HG03575 (cell line): ENCODE results near the gene FIP1L1.
"Not testable (repeated sequence)": the region's sequence is repeated elsewhere in the genome, so short reads cannot be mapped to it uniquely, and the experiment has no call there.

Experiments
- ATAC-seq: cut with Tn5 transposase; IDR thresholded peaks from one replicate; pipeline ENCODE4 v1.9.1; 2021; ENCODE audit not compliant: unreplicated experiment, insufficient number of reproducible peaks, low FRiP score; ENCODE audit errors: extremely low read depth

FIP1L1 gene

DNA sequence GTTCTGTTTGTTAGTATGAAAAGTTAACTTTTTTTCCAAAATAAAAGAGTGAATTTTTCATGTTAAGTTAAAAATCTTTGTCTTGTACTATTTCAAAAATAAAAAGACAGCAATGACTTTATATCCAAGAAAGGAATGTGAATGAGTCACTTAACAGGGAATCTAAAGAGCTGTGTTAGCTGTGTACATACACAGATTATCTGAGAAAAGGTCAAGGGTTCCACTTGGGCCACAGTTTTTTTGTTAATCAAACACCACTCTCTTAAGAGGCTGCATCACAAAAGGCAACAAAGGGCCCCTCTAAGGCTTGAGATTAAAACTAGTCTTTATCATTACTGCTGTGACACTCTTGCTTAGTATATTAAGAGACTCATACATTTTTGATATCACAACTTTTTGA is 82.1 kb downstream of the FIP1L1 start:
- no peak for ATAC-seq

DNA sequence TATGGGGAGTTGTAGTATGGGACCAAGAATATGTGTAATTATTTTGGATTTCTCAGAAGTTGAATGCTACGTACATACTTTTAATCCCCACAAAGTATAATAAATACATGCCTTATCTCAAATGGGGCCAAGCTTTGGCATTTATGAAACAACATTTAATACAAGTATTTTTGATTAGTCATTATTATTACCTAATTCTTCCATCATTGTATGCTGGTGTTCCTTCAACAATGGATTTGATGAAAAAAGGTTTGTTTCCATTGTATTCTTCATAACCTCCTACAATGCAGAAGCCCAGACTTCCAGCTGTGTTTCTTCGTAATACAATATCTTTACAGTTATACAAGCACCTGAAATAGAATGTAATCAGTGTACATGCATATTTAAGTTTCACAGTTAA is 83.8 kb downstream of the FIP1L1 start:
- ATAC-seq = no peak

DNA sequence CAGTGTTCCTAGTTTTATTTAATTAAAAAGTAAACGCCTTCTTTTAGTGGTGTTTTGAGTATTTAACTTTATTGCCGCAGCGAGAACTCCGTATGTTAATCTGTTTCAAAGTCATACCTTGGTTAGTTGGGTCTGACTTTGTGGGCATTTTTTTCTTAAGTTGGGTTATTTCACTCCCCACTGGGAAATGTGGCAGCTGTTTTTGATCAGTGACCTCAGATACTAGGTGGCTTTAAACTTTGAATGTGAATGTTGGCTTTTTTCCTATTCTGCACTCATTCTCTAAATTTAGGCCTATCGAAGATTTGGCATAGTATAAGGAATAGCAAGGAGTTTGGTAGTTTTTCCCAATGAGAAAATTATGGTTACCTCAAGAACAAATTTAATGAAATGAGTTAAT is 85.9 kb downstream of the FIP1L1 start:
- no peak for ATAC-seq

DNA sequence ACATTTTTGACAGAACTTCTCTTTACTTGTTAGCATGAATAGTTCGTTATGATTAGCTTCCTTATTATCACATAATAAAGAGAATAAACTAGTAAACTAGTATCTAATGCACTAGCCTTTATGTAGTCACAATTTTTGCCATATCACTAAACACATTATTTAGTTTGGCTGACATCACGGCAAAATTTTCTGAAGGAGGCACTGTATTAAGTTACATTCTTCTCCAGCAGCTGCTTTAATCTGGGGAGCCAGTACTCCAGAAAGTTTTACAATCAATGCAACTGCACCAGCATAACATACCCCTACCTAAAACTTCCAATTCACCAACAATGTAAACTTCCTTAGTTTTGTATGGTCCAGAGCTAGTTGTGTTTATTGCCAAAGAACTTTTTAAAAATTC is 87.8 kb downstream of the FIP1L1 start:
- no peak for ATAC-seq

DNA sequence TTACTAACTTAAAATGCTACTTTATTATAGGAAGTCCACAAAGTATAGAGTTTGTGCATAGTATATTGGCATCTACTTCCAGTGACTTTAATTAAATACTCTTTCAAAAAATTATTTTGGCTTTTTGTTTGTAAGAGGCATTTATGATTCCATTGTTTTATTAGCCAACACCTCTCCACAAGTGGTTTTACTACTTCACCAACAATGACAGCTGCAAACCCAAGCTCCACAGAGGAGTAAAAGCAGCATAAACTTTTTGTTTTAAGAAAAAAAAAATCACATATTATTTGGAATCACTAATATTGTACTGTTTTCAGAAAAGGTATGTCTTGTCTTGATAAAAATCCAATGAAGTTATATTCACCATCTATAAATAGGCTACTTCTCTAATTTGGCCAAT is 88.5 kb downstream of the FIP1L1 start:
- no peak for ATAC-seq

DNA sequence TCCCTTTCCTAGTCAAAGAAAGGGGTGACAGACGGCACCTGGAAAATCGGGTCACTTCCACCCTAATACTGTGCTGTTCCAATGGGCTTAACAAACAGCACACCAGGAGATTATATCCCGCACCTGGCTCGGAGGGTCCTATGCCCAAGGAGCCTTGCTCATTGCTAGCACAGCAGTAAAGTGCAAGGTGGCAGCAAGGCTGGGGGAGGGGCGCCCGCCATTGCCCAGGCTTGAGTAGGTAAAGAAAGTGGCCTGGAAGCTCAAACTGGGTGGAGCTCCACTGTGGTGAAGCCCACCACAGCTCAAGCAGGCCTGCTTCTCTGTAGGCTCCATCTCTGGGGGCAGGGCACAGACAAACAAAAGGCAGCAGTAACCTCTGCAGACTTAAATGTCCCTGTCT is 89.1 kb downstream of the FIP1L1 start:
- ATAC-seq = not testable (repeated sequence)

DNA sequence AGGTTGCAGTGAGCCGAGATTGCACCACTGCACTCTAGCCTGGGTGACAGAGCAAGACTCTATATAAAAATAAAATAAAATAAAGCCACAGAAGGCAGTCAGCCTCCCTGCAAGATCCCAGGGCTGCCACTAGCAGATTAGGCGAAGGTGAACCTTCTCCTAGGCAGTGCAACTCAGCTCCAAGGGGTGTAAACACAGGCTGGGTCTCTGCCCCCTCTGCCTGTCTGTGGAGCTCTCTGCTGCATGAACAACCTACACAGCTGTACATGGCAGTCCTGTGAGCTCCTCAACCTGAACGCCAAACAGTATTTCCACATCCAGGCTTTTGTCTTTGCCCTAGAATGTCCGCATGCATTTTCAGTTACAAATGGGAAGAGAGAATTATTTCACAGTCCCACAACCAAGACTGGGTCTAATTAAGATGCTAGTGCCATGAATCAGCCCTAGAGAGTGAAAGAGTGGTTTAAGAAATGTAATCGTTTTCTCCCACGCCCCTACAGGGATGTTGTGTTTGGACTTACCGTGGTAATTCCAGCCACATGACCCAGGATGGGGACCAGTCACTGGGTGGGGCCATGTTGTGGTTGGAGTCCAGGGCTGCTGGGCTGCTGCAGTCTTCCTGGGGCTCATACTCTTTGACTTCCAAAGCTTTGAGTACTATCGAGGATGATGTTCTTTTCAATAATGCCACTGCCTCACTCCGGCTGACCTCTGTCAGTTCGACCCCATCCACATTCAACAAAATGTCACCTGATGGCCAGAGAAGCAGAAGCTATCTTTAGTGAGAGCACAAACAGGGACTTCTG is 99.0 kb downstream of the FIP1L1 start:
- no peak for ATAC-seq

DNA sequence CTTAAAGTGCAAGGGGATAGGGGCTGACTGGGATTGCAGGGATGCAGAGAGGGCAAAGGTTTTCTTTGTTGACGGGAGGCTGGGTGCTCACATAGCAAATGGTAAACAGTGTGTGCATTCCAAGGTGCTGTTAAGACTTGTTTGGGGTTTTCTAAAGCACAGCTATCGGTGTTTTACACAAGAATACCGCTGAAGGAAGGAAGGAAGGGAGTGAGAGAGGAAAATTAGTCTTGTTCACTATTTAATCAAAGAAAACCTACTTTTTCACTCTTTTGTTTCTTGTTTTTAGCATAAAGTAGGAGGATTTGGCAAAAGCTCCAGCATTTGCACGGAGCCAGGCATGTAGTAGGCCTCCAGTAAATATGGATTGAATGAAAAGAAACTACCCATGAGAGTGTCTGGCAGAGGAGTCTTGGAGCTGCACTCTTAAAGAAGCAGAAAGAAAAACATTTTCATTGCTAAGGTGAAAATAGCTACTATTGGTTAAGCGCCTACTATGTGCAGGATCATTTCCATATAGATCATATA is 99.7 kb downstream of the FIP1L1 start:
- ATAC-seq = no peak

DNA sequence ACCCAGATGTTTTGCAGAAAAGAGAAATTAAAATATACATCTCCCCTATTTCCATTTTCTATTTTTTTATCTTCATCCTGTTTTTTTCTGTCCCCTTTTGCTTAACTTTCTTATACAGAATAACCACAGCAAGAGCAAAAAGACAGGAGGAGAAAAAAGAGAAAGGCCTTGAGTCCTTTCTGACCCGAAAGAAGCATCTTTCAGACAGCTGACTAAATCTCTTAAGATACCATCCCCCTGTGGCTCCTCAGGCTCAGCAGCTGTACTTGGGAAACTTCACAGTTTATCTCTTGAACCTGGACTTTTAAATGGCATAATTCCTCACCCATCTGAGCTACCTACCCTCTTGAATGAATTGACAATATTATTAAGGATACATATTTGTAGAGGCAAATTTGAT is 100.2 kb downstream of the FIP1L1 start:
- no peak for ATAC-seq

DNA sequence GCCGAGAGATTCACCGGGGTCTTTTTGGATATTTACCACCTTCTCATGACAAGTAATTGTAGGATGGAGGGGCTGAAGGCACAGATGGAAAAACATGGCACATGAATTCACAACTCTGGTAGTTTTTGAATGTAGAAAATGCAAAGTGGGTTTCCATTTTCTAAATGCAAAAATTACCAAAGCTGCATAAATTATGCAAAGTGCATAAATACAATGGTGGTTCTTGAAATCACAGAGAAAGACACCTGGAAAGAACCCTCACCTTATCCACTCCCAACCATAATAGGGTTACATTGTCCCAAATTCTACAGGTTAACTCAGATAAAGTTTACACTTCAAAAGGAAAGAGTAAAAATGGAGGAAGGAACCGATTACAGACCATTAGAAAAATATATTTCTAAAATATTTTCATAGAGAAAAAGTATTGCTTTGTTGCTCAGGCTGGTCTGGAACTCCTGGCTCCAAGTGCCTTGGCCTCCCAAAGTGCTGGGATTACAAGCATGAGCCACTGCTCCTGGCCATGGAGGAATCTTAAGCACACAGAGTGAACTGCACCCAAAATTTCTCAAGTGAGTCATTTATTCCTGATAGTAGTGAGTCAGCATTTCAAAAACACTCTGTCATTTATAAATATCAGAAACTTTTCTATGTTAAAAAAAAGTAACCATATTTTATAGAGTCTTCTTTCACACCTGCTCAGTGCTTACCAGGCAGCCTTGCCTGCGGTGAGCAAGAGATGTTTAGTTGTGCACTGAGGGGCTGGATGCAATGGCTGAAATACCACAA is 101.4 kb downstream of the FIP1L1 start:
- no peak for ATAC-seq

DNA sequence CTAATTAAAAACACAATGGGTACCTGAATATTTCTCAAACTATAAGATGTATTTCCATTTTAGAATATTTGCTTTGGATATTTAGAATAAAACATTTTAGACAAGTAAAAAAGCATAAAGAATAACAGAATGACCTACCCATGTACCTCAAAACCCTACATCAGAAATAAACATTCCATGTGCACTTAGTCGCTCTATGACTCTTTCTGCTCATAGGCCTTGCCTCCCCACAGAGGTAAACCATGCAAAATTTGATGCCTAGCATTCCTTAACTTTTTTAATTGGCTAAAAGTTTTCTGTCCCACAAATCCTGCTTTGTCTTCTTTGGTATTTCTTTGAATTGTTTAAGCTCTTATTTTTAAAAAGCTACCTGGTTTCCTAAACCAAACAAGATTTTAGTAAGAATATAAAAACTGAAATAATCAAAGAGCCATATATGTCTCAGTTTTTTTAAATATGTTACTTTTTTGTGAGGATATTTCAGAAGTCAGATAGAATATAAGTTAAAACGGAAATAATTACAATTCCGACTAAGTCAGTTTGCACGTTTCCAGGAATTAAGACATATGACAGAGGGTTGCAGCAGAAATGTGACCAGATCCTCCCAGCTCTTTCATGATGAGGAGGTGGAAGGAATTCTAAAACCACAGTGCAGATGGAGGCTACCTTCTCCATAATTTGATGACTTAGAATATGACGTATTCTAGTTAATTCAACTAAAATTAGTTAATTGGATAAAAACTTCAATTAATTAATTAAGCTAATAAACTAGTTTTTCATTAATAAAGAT is 102.5 kb downstream of the FIP1L1 start:
- ATAC-seq = no peak

DNA sequence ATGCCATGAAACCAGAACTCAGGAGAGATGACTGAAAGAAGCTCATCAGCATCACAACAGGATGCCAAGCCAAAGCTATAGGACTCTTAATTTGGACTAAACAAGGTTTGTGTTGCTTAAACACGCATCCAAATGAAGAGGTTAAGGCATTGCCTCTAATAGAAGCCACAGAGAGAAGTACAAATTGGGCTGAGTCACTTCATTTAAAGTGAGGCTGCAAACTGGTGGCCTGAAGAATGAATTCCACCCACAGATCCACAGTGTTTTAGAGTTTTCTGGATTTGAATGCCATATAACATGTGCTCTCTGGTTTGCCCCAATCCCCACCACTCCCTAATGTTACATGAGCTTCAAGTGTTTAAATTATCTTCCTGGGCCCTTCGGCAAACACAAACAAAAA is 103.5 kb downstream of the FIP1L1 start:
- ATAC-seq = no peak

DNA sequence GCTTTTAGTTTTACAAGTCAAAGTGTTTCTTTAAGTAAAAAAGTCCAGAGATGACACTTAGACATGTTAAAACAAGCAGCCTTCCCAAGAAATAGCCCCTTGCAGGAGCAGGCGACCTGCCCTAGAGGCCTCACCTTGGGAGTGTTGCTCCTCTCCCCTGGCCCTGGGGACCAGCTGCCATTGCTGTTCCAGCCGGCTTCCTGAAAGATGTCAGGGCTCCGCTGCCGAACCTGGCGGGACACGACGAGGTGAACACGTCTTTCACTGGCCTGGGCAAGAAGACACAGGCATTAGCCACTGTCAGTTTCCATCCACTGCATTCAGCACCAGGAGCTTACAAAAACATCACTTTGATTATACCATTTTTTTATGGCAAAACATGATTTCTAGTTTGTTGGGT is 104.1 kb downstream of the FIP1L1 start:
- ATAC-seq = no peak

DNA sequence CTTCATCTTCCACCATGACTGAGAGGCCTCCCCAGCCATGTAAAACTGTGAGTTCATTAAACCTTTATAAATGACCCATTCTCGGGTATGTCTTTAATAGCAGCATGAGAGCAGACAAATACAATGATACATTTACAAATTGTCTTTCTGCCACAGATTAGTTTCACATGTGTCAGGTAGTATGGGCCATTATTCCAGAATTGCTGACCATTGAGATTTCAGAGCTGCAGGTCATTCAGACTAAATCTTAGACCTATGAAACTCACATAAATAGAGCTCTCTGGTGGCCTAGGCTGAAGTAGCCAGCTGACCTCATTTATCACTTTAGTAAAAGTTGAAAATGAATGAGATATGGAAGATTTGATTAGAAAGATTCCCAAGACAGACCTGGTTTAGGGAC is 105.8 kb downstream of the FIP1L1 start:
- ATAC-seq = no peak

DNA sequence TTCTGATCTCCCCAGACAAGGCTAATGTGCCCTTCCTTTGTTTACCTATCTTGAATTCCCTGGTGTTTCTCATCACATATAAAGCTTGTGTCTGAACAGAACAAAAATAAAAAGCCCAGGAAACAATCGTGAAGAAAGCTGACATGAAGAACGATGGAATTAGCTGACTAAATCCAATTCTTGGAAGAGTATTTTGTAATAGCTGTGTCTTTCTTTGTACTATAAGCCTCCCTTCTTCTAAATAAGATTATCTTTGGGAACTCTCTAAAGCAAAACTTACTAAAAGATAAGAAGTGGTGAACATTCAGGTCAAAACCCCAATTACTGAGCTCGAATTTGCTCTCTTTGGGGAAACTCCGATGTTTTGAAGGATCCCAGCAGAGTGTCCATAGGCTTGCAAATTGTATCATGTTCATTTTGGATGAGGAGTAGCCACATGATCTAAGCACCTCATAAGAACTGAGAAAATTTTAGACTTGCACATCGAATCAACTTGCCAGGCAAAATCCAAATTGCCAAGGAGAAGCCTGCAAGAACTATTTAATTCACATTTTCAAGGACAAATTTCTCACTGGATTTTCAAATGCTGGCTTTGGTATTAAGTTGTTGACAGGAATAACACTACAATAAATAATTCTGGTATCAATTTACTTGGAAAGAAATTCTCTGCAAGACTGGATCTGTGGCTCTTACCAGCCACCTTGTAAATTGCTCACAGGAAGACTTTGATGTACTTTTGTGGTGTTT is 107.6 kb downstream of the FIP1L1 start:
- no peak for ATAC-seq

DNA sequence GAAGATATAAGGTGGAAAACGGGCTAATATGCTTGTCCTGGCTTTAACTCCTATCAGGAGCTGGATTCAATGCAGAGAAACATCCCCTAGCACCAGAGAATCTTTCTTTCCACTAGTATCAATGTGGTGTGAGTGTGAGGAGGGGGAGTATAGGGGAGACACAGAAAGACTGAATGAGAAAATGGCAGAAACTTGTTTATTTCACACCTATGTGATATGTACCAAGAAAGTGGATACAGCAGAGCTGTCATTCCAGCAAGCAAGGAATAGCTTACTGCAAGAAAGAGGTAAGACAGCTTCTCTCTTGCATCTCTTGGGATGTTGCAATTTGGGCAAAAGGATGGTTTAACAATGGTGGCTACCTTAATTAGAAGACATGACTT is 108.2 kb downstream of the FIP1L1 start:
- no peak for ATAC-seq

DNA sequence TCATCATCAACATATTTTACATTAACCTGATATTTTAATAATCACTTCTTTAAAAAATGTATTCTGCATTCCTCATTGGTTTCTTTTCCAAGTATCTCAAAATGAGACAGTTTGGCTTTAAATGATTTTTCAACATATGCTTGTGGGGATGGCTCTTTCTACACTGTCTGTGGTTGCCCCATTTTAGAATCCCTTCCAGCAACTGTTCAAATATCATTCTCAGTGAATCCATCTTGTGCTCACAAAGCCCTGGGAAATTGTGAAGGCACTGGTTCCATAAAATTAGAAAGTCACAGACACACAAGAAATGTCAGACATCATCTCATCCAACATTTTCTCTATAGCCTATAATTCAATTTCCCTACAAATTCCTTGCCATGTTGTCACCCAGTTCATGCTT is 110.3 kb downstream of the FIP1L1 start:
- no peak for ATAC-seq

DNA sequence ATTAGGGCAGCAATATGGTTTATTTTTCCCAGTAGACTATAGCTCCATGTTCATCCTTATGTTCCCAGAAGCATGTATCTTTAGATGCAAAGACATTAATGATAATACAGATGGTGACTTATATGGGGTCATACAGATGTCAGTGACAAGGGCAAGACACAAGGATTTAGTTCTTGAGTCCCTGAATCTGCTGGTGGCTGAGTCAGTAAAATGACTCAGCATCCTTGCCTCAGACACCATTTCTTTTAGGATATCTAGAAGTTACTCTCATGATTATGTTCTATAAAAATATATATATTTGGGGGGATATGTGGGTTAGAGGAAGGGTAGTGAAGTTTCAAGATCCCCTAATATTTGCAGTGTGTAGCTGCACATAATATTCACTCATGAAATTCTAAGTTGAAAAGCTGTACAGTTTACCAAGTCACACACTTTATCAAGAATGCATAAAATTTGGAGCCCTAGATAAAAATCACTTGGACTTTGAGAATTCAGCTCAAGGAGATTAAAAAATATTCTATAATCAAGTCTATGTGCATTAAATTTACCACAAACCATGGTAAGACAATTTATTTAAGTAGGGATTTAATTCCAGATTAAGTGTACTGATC is 111.9 kb downstream of the FIP1L1 start:
- no peak for ATAC-seq
